Activated T-helper 1 cell treated with anti-CD3 and anti-CD28 coated beads, Interleukin-2, amount 50 U/mL, for 16 hours (primary cell): ENCODE results near the gene RSRC1.
"Not testable (repeated sequence)": the region's sequence is repeated elsewhere in the genome, so short reads cannot be mapped to it uniquely, and the experiment has no call there.

Experiments
- DNase-seq, 2 donors: peaks; one replicate each; pipeline ENCODE4 v3.0.0-alpha.2; 2020; ENCODE audit warnings: low read depth in 1 of 2, low spot score in 1 of 2

The RSRC1 gene

GRCh38 chr3:158384019-158384418 is 274.1 kb downstream of the RSRC1 start:
- DNase-seq: no peak

GRCh38 chr3:158395421-158395820 is 285.5 kb downstream of the RSRC1 start:
- no peak for DNase-seq

DNA sequence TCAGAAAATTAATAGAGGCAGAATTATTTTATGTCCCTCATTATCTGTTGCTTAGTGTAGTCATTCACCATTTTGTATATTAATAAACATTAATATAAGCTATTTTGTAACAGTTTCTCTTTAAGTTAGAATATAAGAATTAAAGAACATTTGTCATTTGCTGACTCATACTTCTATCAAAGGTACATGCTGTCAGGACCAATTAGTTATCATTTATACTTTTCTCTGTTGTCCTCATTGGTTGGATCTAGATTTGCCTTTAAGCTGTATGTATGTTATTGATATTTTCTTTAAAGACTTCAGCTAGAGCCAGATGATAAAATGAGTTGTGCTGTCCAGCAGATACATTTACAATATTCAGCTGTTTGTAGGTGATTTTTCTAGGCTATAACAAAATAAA is 292.7 kb downstream of the RSRC1 start:
- no peak for DNase-seq

- no peak for DNase-seq
Observed at GRCh38 chr3:158403013-158403412, 293.1 kb downstream of the RSRC1 start.

DNA sequence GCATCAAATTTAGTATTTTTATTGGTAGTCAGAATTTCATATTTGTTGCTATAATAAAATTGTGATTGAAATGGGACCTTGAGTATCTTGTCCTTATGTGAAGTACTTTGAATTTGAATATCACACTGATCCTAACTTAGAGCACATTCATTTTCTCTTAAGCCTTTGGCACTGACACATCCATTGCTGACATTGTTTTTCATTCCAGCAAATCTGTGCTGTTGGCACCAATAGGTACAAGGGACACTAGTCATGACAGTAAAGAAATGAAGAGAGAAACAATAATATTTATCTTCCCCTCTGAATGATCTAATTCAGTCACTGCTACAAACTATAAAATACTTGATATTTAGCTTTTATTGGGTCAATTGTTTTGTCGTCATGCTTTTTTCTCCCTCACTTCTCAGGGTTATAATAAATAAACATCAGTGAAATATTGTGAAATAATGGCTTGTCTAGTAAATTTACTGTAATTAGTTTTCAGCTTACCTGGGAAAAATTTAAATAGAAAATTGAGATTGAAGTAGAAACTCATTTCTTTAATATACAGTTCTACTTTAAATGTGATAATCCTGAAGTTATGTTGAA is 294.3 kb downstream of the RSRC1 start:
- no peak for DNase-seq

GRCh38 chr3:158405507-158405906 is 295.6 kb downstream of the RSRC1 start:
- DNase-seq: no peak

DNA sequence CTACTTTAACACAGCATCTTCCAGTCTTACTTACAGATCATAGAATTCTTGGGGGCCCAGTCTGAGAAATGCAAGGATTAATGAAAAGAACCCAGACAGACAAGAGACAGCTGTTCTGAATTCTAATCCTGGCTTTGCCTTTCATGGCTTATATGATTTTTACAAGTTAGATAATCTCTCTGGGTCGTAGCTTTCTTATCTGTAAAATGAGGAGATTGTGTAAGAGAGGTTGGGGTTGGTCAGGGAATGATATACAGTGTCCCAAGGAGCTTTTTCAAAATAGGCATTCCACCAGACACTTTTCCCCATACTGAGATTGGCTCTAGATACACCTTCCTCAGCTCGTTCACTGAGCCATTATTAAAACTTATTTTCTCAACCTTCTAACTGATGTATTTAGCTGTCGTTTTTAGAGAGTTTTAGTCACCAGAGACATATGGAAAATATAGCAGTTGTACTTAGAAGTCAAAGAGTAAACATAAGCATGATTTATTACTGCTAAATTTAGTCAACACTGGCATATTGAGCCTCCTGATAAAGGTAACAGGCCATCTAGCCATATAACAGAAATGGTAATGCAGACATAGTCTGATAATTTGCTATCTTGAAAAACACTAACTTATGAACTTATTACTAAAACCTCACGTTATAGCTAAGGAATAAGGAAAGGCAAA is 298.1 kb downstream of the RSRC1 start:
- no peak for DNase-seq

DNA sequence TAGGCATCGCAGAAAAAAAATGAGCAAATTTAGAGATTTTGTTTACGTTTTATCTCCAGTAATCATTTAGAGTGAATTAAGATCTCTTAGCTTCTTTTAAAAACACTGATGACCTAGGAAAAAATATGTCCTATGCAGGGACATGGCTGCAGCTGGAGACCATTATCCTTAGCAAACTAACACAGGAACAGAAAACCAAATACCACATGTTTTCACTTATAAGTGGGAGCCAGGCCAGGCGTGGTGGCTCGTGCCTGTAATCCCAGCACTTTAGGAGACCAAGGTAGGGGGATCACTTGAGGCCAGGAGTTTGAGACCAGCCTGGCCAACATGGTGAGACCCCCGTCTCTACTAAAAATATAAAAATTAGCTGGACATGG is 298.6 kb downstream of the RSRC1 start:
- DNase-seq: not testable (repeated sequence)

DNA sequence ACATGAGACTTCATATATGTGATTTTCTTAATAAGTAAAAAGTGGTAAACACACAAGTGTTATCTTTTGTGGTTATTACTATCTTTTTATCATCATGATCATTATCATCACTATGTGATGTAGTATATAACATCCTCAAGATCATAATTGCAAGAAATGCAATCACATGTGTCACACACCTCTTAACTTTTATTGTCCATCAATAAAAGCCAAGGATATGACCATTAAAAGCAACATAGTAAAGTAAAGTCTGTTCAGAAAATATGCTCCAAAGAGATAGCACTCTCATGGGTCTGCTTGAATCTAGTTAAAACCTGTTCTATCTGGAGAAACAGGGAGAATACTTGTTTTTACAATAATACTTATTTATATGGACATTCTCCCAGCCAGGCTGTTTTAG is 308.1 kb downstream of the RSRC1 start:
- no peak for DNase-seq

DNA sequence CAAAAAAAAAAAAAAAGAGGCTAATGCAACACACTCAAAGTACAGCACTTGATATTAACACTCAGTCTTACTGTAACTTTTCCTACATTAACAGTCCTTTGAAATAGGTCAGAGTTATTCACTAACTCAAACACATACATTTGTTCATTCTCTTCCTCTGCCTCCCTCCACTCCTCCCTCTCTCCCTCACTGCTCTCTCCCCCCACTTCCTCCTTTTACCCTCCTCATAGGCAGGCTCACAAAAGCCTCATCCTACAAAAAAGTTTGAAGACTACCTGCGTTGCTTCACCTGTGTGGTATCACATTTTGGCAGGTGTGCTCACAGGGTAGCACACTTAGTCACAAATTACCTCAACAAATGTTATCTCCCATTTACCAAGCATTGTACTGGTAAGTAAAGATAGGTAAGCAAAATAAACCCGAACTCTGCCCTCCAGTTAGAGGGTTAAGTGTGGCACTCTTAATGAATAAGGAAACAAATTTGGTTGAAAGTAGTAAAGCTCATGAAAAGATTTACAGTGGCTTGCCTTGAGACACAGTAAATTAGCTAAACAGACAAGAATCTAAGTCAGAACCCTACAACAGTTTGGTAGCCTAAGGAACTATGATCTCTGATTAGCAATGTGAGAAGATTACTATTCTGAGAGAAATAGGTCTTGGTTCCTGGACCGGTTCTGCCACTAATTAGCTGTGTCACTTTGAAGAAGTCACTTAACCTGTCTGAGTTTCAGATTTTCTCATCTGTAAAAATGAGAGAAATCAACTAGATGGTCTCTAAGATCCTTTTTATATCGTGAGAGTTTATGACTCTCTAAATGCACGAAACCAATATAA is 310.1 kb downstream of the RSRC1 start:
- no peak for DNase-seq

- DNase-seq: no peak
Observed at GRCh38 chr3:158420654-158421396, 310.9 kb downstream of the RSRC1 start.

- DNase-seq: no peak
Observed at GRCh38 chr3:158430448-158430847, 320.6 kb downstream of the RSRC1 start.

GRCh38 chr3:158430968-158431367 is 321.1 kb downstream of the RSRC1 start:
- DNase-seq: no peak

- DNase-seq: no peak
Observed at GRCh38 chr3:158431829-158432228, 321.9 kb downstream of the RSRC1 start.

DNA sequence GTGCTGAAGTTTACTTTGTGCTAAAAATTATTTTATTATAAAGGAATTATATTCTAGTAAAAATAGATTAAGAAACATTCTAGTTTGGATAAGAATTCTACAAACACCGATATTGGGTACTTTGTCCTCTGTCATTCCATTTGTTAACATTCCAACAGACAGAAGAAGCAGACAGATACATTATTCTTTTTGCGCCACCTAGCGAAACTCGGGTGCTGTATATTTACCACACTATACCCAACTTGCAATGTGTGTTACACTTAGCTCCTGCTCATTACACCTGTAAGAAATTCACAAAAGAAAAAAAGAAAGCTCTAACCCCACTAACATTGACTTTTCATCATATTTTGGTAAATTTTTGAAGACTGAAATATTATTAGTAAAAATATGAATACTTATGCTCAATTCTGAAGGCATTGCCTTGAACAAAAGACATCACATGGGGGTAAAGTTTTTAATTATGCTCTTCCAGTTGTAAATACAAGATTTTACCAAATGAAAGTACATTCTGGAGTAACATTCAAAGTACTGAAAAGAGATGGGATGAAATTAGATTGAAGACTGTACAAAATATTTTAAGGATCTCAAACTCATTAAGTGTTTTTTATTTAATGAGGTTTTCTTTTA is 324.6 kb downstream of the RSRC1 start:
- no peak for DNase-seq

DNA sequence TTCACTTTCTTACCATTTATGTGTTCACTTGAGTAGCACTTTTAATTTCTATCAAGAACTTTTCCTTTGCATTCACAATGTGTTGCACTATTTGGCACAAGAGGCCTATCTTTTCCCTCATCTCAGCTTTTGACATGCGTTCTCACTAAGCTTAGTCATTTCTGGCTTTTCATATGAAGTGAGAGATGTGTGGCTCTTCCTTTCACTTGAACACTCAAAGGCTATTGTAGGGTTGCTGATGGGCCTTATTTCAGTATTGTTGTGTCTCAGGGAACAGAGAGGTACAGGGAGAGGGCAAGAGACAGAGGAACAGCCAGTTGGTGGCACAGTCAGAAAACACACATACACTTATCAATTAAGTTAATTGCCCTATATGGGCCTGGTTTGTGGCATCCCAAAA is 333.7 kb downstream of the RSRC1 start:
- no peak for DNase-seq

- no peak for DNase-seq
Observed at GRCh38 chr3:158447408-158447807, 337.5 kb downstream of the RSRC1 start.

GRCh38 chr3:158451405-158452055 is 341.6 kb downstream of the RSRC1 start:
- no peak for DNase-seq

DNA sequence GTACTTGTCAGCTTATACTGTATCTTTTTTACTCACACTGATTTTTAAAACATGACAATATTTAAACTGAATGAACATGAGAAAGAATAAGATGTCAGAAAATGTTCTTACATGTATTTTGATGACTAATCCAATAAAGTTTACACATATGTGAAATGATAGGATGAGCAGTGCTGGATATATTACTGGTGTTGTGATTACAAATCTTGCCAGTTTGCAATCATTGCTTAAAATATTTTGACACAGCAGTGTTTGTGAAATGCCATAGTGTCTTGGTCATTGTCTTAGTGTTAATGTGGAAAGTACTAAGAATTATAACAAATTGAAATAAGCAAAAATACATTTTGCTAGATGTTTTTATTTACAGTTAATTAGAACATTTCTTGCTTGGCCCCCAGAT is 342.4 kb downstream of the RSRC1 start:
- no peak for DNase-seq

GRCh38 chr3:158453004-158453403 is 343.1 kb downstream of the RSRC1 start:
- DNase-seq: no peak

GRCh38 chr3:158453865-158454264 is 344.0 kb downstream of the RSRC1 start:
- no peak for DNase-seq
